Right lobe of liver (tissue), 4 donors: ENCODE measurements around the gene RGS14.
"Not testable (repeated sequence)": the region's sequence is repeated elsewhere in the genome, so short reads cannot be mapped to it uniquely, and the experiment has no call there.

Experiments
- POLR2A ChIP-seq: fragments of 450-650 bp; IDR thresholded peaks from one replicate; pipeline ENCODE4 v1.6.1; 2017; ENCODE audit warnings: antibody characterized with exemption, mild to moderate bottlenecking
- TF ChIP-seq, protein P1 (sequence below), 4 donors: fragments of 200-600 bp in 3 of 4; fragments of 450-650 bp in 1 of 4; IDR thresholded peaks; one replicate each; pipeline versions ENCODE4 v1.5.1 to v1.8.0; 2016 to 2022; ENCODE audit warnings: antibody characterized with exemption in 4 of 4, mild to moderate bottlenecking in 2 of 4
- donor health status: DM: no; HTN: no; CAD: no.
- donor health status: DM: no; HTN: no; CAD: no.
- donor health status: DM: no; HTN: yes; CAD: no.

- TF ChIP-seq, protein P1, sequence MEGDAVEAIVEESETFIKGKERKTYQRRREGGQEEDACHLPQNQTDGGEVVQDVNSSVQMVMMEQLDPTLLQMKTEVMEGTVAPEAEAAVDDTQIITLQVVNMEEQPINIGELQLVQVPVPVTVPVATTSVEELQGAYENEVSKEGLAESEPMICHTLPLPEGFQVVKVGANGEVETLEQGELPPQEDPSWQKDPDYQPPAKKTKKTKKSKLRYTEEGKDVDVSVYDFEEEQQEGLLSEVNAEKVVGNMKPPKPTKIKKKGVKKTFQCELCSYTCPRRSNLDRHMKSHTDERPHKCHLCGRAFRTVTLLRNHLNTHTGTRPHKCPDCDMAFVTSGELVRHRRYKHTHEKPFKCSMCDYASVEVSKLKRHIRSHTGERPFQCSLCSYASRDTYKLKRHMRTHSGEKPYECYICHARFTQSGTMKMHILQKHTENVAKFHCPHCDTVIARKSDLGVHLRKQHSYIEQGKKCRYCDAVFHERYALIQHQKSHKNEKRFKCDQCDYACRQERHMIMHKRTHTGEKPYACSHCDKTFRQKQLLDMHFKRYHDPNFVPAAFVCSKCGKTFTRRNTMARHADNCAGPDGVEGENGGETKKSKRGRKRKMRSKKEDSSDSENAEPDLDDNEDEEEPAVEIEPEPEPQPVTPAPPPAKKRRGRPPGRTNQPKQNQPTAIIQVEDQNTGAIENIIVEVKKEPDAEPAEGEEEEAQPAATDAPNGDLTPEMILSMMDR (IDR thresholded peaks at IDR 0.05), result not testable (repeated sequence)
- not testable (repeated sequence) for TF ChIP-seq POLR2A
Measured at GRCh38 chr5:177375516-177375915, 17.8 kb downstream of the RGS14 start.
